Stomach (tissue), 9 donors: Measurements from ENCODE around the gene MZF1. TPM values are rescaled to one million over a fixed set of nuclear protein-coding genes. Genes with fewer than 3 reads are reported as not detected.

ENCODE experiments used
- DNase-seq, 2 donors: peaks; one replicate each; pipeline versions ENCODE4 v3.0.0 to v3.0.0-alpha.2; 2013 to 2019
- H3K27ac ChIP-seq, 5 donors: fragments of 200-600 bp in 4 of 5; sonication (generic) in 4 of 5; one replicate each; pipeline ENCODE4 v1.5.1; 2013 to 2019; ENCODE audit warnings: mild to moderate bottlenecking in 1 of 5, moderate library complexity in 1 of 5
- H3K27me3 ChIP-seq, 3 donors: fragments of 200-600 bp; sonication (generic); one replicate each; pipeline ENCODE4 v1.5.1; 2017 to 2019; ENCODE audit warnings: mixed run types in 1 of 3
- H3K36me3 ChIP-seq, 4 donors: fragments of 200-600 bp; sonication (generic); 1 replicate in 3 of 4; 2 replicates in 1 of 4; pipeline ENCODE4 v1.5.1; 2016 to 2019
- H3K4me1 ChIP-seq, 4 donors: fragments of 200-600 bp; sonication (generic); one replicate each; pipeline ENCODE4 v1.5.1; 2016 to 2019
- H3K4me3 ChIP-seq, 4 donors: fragments of 200-600 bp; sonication (generic) in 3 of 4; one replicate each; pipeline ENCODE4 v1.5.1; 2016 to 2019; ENCODE audit warnings: mild to moderate bottlenecking in 1 of 4
- H3K9me3 ChIP-seq, 4 donors: fragments of 200-600 bp; sonication (generic); one replicate each; pipeline ENCODE4 v1.5.1; 2016 to 2019
- CTCF ChIP-seq, 7 experiments: fragments of 450-650 bp in 4 of 7; fragments of 200-600 bp in 3 of 7; sonication (generic) in 3 of 7; IDR thresholded peaks; one replicate each; pipeline ENCODE4 v1.5.1; 2016 to 2019; ENCODE audit warnings: antibody characterized with exemption in 7 of 7, control low read depth in 2 of 7, mild to moderate bottlenecking in 1 of 7
- EP300 ChIP-seq: sonication (generic); formaldehyde crosslinking; IDR thresholded peaks from one replicate; pipeline ENCODE4 v1.6.1; 2017; ENCODE audit warnings: antibody characterized with exemption
- POLR2A ChIP-seq, 4 donors: fragments of 450-650 bp; IDR thresholded peaks; one replicate each; pipeline ENCODE4 v1.6.1; 2016; ENCODE audit warnings: antibody characterized with exemption in 4 of 4, control low read depth in 2 of 4, mild to moderate bottlenecking in 1 of 4, moderate library complexity in 1 of 4
- POLR2AphosphoS5 ChIP-seq, 3 donors: sonication (generic); formaldehyde crosslinking; IDR thresholded peaks; one replicate each; pipeline ENCODE4 v1.6.1; 2016; ENCODE audit warnings: antibody characterized with exemption in 3 of 3
- WGBS, 5 donors: extraction: QIAGEN DNeasy Blood & Tissue Kit in 3 of 5; methylation state at CpG; one replicate each; pipeline versions ENCODE4 v1.1.5 to v1.1.7; 2013 to 2018; 5-methylcytosine and 5-hydroxymethylcytosine counted together
- intact Hi-C: fragments of 100-400 bp; cut with DNase I; formaldehyde crosslinking; loops from one replicate; pipeline ENCODE4 v1.15.1; 2023; ENCODE audit warnings: low total_unique reads
- polyA plus RNA-seq, 3 donors: library from polyadenylated mRNA; stranded (reverse); fragments of 200-250 nt; gene quantifications; one replicate each; pipeline ENCODE4 v1.2.3, GENCODE V29; 2013
- small RNA-seq, 4 donors: library from RNA; depleted of rRNA; stranded (forward); fragments of <200 nt; gene quantifications; one replicate each; pipeline ENCODE3, GENCODE V24; 2016
- total RNA-seq, 5 donors: library from RNA; depleted of rRNA; stranded (reverse); fragments of >200 nt; gene quantifications; one replicate each; pipeline versions ENCODE4 v1.1.0 to v1.2.3, GENCODE V29; 2014 to 2016
- donor health status: healthy with polysubstance abuse.
- donor health status: Bipolar disorder and iron deficiency.
- donor health status: healthy.

MZF1 gene
- total and polyA plus RNA-seq, 8 donors, result 14.0 to 84.9 (median 49.3) TPM

- no peaks in the 10 kb centered on the region for H3K9me3 ChIP-seq
- H3K36me3 ChIP-seq, result peaks cover 16 to 26% (median 23%) of the 10 kb centered on the region in 4 donors
- intact Hi-C loops, result no loop called here
- WGBS, 5 donors, result 6 to 34% (median 7%) methylated on average over 46 to 66 of the region's 66 CpGs
- peak; percentile 74 to 94 (median 76) for TF ChIP-seq POLR2AphosphoS5 (IDR thresholded peaks at IDR 0.05)
- no peak for TF ChIP-seq EP300
- peak in 5 of 7 experiments; percentile 58 to 95 (median 93) for TF ChIP-seq CTCF (IDR thresholded peaks at IDR 0.05)
- peak overlapping the region; percentile 38 to 54 (median 44) for H3K4me3 ChIP-seq
- peak; percentile 94 to 98 for DNase-seq
- peaks cover 27 to 69% (median 55%) of the 10 kb centered on the region in 4 donors for H3K4me1 ChIP-seq
- H3K27ac ChIP-seq, result peak overlapping the region; percentile 58 to 81 (median 63)
- H3K27me3 ChIP-seq, result no peaks in the 10 kb centered on the region
Measured at GRCh38 chr19:58513694-58514563, 59.2 kb downstream of the MZF1 start.

GRCh38 chr19:58513213-58513693, 59.9 kb downstream of the MZF1 start:
- no peaks in the 10 kb centered on the region for H3K27me3 ChIP-seq
- H3K4me1 ChIP-seq, result peaks cover 21 to 63% (median 49%) of the 10 kb centered on the region in 4 donors
- peak overlapping the region in 4 of 5 donors; percentile 60 to 81 (median 64) for H3K27ac ChIP-seq
- peaks cover 16 to 26% (median 23%) of the 10 kb centered on the region in 4 donors for H3K36me3 ChIP-seq
- DNase-seq, result no peak
- peak overlapping the region in 1 of 4 donors; percentile 54 for H3K4me3 ChIP-seq
- no peak for TF ChIP-seq EP300
- no peak for TF ChIP-seq POLR2A (IDR thresholded peaks at IDR 0.05)
- TF ChIP-seq CTCF (IDR thresholded peaks at IDR 0.05), result no peak
- TF ChIP-seq POLR2AphosphoS5 (IDR thresholded peaks at IDR 0.05), result peak in 1 of 3 donors; percentile 16
- WGBS, 5 donors, result 20 to 80% (median 77%) methylated on average over 1 to 10 of the region's 10 CpGs
- H3K9me3 ChIP-seq, result no peaks in the 10 kb centered on the region
- intact Hi-C loops, result no loop called here

Small RNAs within 50 kb of the gene (small RNA-seq; reads per million reads assigned to genes)
- gene MIR6807 (0 to 0.07 (median 0) reads per million in 4 donors), gene RN7SL525P (0 reads per million in 4 donors)

Other genes with a start within 250 kb of the MZF1 start
- 1 to 10 TPM in 3 of 5 donors, under 1 TPM in 1, not detected in 1; 0.45 to 5.2 (median 1.6) TPM for gene ZSCAN22, start 246.3 kb downstream of the MZF1 start, total RNA-seq
- 1 to 10 TPM in 1 of 3 donors, under 1 TPM in 2; 0.75 to 1.4 (median 0.83) TPM for gene ZSCAN22, start 246.3 kb downstream of the MZF1 start, polyA plus RNA-seq
- 10 to 100 TPM in 1 of 5 donors, 1 to 10 TPM in 2, not detected in 2; 1.1 to 30.9 (median 1.7) TPM for gene A1BG, start 219.8 kb downstream of the MZF1 start, total RNA-seq
- gene A1BG, start 219.8 kb downstream of the MZF1 start, polyA plus RNA-seq, result 10 to 100 TPM; 19.7 to 61.7 (median 33.8) TPM
- gene ZNF497, start 210.6 kb downstream of the MZF1 start, total RNA-seq, result 10 to 100 TPM in 1 of 5 donors, 1 to 10 TPM in 2, under 1 TPM in 1, not detected in 1; 0.14 to 12.3 (median 3.2) TPM
- 1 to 10 TPM in 1 of 3 donors, under 1 TPM in 2; 0.12 to 1.0 (median 0.46) TPM for gene ZNF497, start 210.6 kb downstream of the MZF1 start, polyA plus RNA-seq
- gene ZNF837, start 192.3 kb downstream of the MZF1 start, total RNA-seq, result 1 to 10 TPM in 4 of 5 donors, not detected in 1; 1.8 to 8.5 (median 2.3) TPM
- 1 to 10 TPM; 2.3 to 3.0 (median 2.4) TPM for gene ZNF837, start 192.3 kb downstream of the MZF1 start, polyA plus RNA-seq
- gene RPS5, start 186.1 kb downstream of the MZF1 start, total RNA-seq, result 1,000 to 10,000 TPM in 3 of 5 donors, 100 to 1,000 TPM in 2; 801 to 1,605 (median 1,501) TPM
- 1,000 to 10,000 TPM; 1,495 to 2,322 (median 1,503) TPM for gene RPS5, start 186.1 kb downstream of the MZF1 start, polyA plus RNA-seq
- gene RNF225, start 177.7 kb downstream of the MZF1 start, total RNA-seq, result not detected
- gene RNF225, start 177.7 kb downstream of the MZF1 start, polyA plus RNA-seq, result under 1 TPM in 1 of 3 donors, not detected in 2; 0.13 TPM
- 100 to 1,000 TPM in 1 of 5 donors, 10 to 100 TPM in 2, 1 to 10 TPM in 1, not detected in 1; 5.4 to 114 (median 17.2) TPM for gene ZNF584, start 164.7 kb downstream of the MZF1 start, total RNA-seq
- 10 to 100 TPM in 1 of 3 donors, 1 to 10 TPM in 2; 5.6 to 10.8 (median 6.8) TPM for gene ZNF584, start 164.7 kb downstream of the MZF1 start, polyA plus RNA-seq
- 1 to 10 TPM; 3.0 to 8.9 (median 6.4) TPM for gene ZNF132, start 133.2 kb downstream of the MZF1 start, total RNA-seq
- gene ZNF132, start 133.2 kb downstream of the MZF1 start, polyA plus RNA-seq, result 1 to 10 TPM in 2 of 3 donors, under 1 TPM in 1; 0.68 to 1.2 (median 1.1) TPM
- 10 to 100 TPM in 1 of 5 donors, 1 to 10 TPM in 2, under 1 TPM in 1, not detected in 1; 0.58 to 12.6 (median 6.5) TPM for gene ZNF324B, start 121.7 kb downstream of the MZF1 start, total RNA-seq
- gene ZNF324B, start 121.7 kb downstream of the MZF1 start, polyA plus RNA-seq, result 1 to 10 TPM; 1.6 to 2.3 (median 1.7) TPM
- 10 to 100 TPM in 1 of 5 donors, 1 to 10 TPM in 4; 5.8 to 11.9 (median 8.5) TPM for gene ZNF324, start 106.3 kb downstream of the MZF1 start, total RNA-seq
- gene ZNF324, start 106.3 kb downstream of the MZF1 start, polyA plus RNA-seq, result 1 to 10 TPM; 1.7 to 3.0 (median 2.3) TPM
- gene ZNF446, start 97.0 kb downstream of the MZF1 start, total RNA-seq, result 10 to 100 TPM in 1 of 5 donors, 1 to 10 TPM in 4; 4.6 to 26.1 (median 5.3) TPM
- 10 to 100 TPM in 1 of 3 donors, 1 to 10 TPM in 2; 7.1 to 13.0 (median 9.2) TPM for gene ZNF446, start 97.0 kb downstream of the MZF1 start, polyA plus RNA-seq
- gene SLC27A5, start 61.3 kb downstream of the MZF1 start, total RNA-seq, result 1 to 10 TPM in 3 of 5 donors, under 1 TPM in 1, not detected in 1; 0.87 to 3.3 (median 1.3) TPM
- 10 to 100 TPM in 2 of 3 donors, 1 to 10 TPM in 1; 8.4 to 18.4 (median 16.0) TPM for gene SLC27A5, start 61.3 kb downstream of the MZF1 start, polyA plus RNA-seq
- gene ZBTB45, start 53.5 kb downstream of the MZF1 start, total RNA-seq, result 10 to 100 TPM in 3 of 5 donors, 1 to 10 TPM in 1, not detected in 1; 2.4 to 49.0 (median 20.1) TPM
- gene ZBTB45, start 53.5 kb downstream of the MZF1 start, polyA plus RNA-seq, result 1 to 10 TPM; 5.6 to 8.2 (median 6.6) TPM
- gene TRIM28, start 29.3 kb downstream of the MZF1 start, total RNA-seq, result 100 to 1,000 TPM in 4 of 5 donors, 10 to 100 TPM in 1; 95.5 to 923 (median 243) TPM
- gene TRIM28, start 29.3 kb downstream of the MZF1 start, polyA plus RNA-seq, result 100 to 1,000 TPM; 143 to 200 (median 171) TPM
- gene CHMP2A, start 18.2 kb downstream of the MZF1 start, total RNA-seq, result 100 to 1,000 TPM in 2 of 5 donors, 10 to 100 TPM in 3; 55.8 to 260 (median 89.0) TPM
- 100 to 1,000 TPM; 195 to 338 (median 235) TPM for gene CHMP2A, start 18.2 kb downstream of the MZF1 start, polyA plus RNA-seq
- 10 to 100 TPM in 3 of 5 donors, 1 to 10 TPM in 1, not detected in 1; 9.8 to 35.3 (median 27.1) TPM for gene UBE2M, start 14.7 kb downstream of the MZF1 start, total RNA-seq
- 10 to 100 TPM; 35.5 to 51.5 (median 41.9) TPM for gene UBE2M, start 14.7 kb downstream of the MZF1 start, polyA plus RNA-seq